Activated T-cell treated with anti-CD3 and anti-CD28 coated beads for 48 hours (primary cell): ENCODE results near the gene JAZF1.
"Not testable (repeated sequence)": the region's sequence is repeated elsewhere in the genome, so short reads cannot be mapped to it uniquely, and the experiment has no call there.

ENCODE experiments used
- DNase-seq: peaks from one replicate; pipeline ENCODE4 v3.0.0-alpha.2; 2020; ENCODE audit warnings: low read depth

Gene JAZF1

GRCh38 chr7:27941522-27941921 is 239.1 kb downstream of the JAZF1 start:
- no peak for DNase-seq

- no peak for DNase-seq
Observed at GRCh38 chr7:27940341-27940740, 240.3 kb downstream of the JAZF1 start.

- no peak for DNase-seq
Observed at GRCh38 chr7:27939893-27940292, 240.7 kb downstream of the JAZF1 start.

- DNase-seq = no peak
Observed at GRCh38 chr7:27936768-27937102, 243.9 kb downstream of the JAZF1 start.

- DNase-seq = no peak
Observed at GRCh38 chr7:27936047-27936767, 244.4 kb downstream of the JAZF1 start.

- no peak for DNase-seq
Observed at GRCh38 chr7:27933671-27934565, 246.7 kb downstream of the JAZF1 start.

- DNase-seq = no peak
Observed at GRCh38 chr7:27930910-27931476, 249.6 kb downstream of the JAZF1 start.

GRCh38 chr7:27929127-27929526 is 251.5 kb downstream of the JAZF1 start:
- DNase-seq = no peak

- no peak for DNase-seq
Observed at GRCh38 chr7:27928001-27928400, 252.6 kb downstream of the JAZF1 start.

- no peak for DNase-seq
Observed at GRCh38 chr7:27925573-27926201, 254.9 kb downstream of the JAZF1 start.

- DNase-seq = no peak
Observed at GRCh38 chr7:27923642-27923980, 257.0 kb downstream of the JAZF1 start.

GRCh38 chr7:27922907-27923641 is 257.5 kb downstream of the JAZF1 start:
- DNase-seq = no peak

GRCh38 chr7:27922389-27922788 is 258.2 kb downstream of the JAZF1 start:
- not testable (repeated sequence) for DNase-seq

- DNase-seq = no peak
Observed at GRCh38 chr7:27921081-27921836, 259.3 kb downstream of the JAZF1 start.

GRCh38 chr7:27920281-27920946 is 260.2 kb downstream of the JAZF1 start:
- no peak for DNase-seq

GRCh38 chr7:27918503-27918902 is 262.1 kb downstream of the JAZF1 start:
- no peak for DNase-seq

- no peak for DNase-seq
Observed at GRCh38 chr7:27917774-27918314, 262.8 kb downstream of the JAZF1 start.

- no peak for DNase-seq
Observed at GRCh38 chr7:27917119-27917518, 263.5 kb downstream of the JAZF1 start.

GRCh38 chr7:27916372-27916771 is 264.2 kb downstream of the JAZF1 start:
- DNase-seq = no peak

GRCh38 chr7:27914409-27914808 is 266.2 kb downstream of the JAZF1 start:
- DNase-seq = no peak
